NCI-H146 (cell line): ENCODE results near the gene CWC15.
"Not testable (repeated sequence)": the region's sequence is repeated elsewhere in the genome, so short reads cannot be mapped to it uniquely, and the experiment has no call there.

ENCODE experiments used
- DNase-seq: peaks from one replicate; lab custom pipeline; 2025; lab: John Stamatoyannopoulos, UW

CWC15 gene

GRCh38 chr11:94954753-94955152, 18.6 kb downstream of the CWC15 start:
- no peak for DNase-seq

GRCh38 chr11:94948070-94948617, 25.2 kb downstream of the CWC15 start:
- DNase-seq = no peak

GRCh38 chr11:94946812-94947211, 26.5 kb downstream of the CWC15 start:
- DNase-seq = no peak

DNA sequence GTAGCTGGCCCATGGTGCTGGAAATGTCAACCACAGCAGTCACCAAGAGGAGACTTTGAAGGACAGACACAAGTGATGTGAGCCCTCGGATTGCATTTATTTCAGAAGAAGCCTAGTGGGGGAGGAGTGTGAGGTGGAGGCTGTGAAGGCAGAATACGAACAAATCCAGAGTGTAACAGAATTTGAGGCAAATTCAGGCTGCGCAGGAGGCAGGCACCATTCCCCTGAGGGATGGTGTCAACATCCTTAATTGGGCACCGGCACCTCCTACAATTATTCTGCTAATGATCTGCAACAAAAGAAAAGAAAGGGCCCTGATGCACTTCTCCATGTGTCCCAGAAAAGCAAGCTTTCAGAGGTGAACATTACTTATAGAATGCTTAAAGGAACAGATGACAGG, 32.2 kb downstream of the CWC15 start:
- no peak for DNase-seq

DNA sequence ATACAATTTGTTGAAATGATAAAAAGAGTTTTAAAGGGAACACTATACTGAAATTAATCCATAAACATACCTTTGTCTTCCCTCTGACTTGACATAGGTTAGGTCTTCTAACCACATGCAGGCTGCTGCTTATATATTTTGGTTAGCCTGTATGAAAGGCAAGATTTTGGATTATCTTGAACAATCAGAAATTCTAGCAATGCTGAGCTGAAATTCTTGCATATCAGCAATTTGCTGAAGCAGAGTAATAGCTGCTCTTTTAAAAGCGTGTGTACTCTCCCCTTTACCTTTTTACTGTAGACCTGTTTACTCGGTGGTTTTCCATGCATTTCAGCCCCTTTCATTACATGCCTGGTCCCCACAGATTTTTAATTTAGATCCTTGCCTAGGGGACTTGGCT, 34.0 kb downstream of the CWC15 start:
- DNase-seq = no peak

- DNase-seq = no peak
These were observed 35.0 kb downstream of the CWC15 start for GRCh38 chr11:94938095-94939055.

- DNase-seq = no peak
These were observed 38.5 kb downstream of the CWC15 start for GRCh38 chr11:94934846-94935245.

- no peak for DNase-seq
These were observed 39.0 kb downstream of the CWC15 start for GRCh38 chr11:94934362-94934761.

DNA sequence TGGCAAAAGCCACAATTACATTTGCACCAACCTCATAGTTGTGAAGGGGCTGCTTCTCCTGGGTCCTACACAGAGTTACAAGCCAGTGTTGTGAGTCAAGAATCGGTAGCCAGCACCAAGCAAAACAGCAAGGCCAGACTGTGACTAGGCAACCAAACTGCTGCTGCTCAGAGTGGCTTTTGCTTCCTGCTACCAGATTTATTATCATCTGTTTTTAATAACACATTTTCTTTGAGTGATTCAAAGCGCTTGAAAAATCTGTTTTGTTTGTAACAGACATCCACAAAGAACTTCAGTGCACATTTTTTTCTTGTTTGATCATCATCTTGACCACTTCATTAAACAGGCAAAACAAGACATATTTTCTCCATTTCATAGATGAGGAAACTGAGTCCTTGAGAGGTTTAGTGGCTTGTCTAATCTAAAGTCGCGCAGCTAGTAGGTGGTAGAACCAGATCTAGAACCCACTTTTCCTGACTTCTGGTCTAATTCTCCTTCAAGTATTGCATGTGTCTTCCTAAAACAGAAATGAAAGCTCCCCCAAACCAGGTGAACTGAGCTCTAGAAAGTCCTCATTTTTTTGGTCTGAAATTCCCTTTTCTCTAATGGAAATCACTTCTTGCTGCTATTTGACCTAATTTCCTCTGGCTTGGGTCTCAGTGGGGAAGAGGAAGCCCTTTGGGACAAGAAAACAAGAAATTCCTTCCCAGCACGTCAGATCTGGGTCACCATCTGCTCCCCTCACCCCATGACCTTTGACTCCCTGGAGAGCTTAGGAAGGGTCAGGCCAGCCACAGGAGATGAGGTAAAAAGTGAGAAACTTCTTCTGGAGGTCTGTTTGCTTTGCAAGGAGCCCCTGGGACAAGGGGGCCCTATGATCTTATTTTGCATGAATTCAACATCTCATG, 39.9 kb downstream of the CWC15 start:
- DNase-seq = no peak

GRCh38 chr11:94932503-94932902, 40.9 kb downstream of the CWC15 start:
- no peak for DNase-seq

GRCh38 chr11:94932072-94932471, 41.3 kb downstream of the CWC15 start:
- DNase-seq = not testable (repeated sequence)

- no peak for DNase-seq
These were observed 45.0 kb downstream of the CWC15 start for GRCh38 chr11:94928117-94928990.

DNA sequence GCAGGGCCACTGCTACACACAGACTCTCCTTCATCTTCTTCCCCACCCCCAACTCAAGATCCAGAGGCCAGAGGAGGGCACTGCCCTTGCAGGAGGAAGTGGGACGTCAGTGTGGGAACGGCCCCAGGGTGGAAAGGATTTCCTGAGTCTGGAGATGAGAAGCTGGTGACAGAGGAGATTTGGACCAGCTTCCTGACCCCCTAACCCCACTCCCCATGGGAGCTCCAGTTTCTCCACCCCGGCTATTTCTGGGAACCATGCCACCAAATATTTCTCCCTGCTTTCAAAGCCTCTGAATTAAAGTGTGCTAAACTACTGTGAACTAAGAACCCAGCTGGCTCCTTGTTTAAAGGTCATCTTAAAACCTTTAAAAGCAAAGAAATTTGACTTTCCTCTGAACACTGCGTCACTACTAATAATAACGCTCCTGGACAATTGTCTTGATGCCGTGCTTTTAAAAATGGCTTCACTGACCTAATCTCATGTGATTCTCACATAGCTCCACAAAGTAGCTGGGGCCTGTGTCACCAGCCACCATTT, 46.6 kb downstream of the CWC15 start:
- no peak for DNase-seq

DNA sequence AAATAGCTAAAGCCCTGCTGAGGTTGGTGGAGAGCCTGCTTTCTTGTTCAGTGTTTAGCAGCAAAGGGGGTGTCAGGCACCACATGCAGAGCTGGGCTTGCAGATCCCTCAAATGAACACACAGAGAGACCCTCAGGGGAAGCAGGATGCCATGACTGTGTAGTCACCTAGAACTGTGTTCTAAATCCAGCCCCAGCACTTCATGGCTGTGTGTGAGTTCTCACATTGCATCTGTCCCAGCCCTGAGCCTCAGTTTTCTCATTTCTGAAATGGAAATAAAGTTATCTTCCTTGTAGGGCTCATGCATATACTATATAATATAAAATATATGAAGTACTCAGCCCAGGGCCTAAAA, 47.1 kb downstream of the CWC15 start:
- no peak for DNase-seq

DNA sequence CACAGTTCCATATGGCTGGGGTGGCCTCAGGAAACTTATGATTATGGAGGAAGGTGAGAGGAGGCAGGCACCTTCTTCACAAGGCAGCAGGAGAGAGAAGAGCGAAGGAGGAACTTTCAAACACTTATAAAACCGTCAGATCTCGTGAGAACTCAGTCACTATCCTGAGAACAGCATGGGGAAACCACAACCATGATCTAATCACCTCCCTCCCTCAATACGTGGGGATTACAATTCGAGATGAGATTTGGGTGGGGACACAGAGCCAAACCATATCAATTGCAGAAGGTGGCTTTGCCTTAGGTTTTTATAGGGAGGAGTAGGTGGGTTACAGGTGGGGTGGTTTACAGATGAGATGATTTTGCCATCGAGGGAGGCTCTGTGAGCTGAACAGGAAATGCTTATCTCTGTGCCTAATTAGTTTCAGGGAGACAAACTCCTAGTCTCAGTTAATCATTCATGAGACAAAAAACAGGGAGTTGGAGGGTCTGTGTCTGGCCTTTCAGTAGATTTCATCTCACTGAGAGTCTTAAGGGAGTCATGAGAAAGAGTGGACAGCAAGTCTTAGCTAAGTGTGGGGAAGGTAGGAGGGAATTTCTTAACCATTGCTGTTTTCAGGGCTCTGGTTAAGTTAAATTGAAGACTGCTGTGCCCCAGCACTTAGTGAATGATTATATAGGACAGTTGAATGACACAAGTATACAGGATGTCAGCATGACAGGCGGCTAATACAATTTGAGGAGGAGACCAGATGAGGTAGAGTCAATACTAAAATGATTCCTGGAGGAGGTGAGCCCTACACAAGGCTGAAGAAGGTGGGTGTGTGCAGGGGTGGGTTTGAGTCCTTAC, 47.7 kb downstream of the CWC15 start:
- DNase-seq = no peak

DNA sequence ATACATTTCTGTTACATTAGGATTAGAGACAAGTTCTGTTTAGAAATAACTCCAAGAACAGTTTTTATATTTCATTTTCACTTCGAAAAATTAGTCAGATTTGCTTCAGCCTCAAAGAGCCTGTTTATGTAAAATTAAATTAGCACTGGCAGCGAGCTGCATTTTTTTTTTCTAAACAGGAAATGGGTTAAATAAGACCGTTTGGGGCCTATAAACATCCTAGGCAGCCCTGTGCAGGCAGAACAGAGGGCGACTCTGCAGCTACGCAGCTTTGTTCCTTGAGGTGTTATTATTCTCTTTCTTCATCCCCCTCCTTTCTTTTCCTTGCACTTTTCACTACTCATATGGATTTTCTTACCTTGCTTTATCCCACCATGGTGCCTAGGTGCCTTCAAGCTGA, 48.7 kb downstream of the CWC15 start:
- DNase-seq = no peak

DNA sequence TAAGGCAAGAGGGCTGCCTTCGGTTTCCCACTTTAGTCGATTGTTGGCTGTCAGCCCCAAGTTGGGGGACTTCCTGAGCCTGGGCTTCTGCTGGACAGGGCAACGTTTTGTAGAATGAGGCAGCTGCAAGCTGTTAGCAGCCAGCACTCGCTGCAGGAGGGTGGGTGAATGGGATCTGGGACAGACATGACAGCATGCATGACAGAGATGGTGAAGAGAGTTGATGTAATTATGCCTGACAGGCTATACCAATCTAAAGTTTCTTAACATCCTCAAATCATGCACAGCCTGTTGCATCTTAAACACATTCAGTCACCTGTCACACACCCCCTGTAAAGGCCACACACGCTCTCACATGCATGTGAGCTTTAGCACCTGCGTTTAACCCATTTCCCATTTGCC, 49.2 kb downstream of the CWC15 start:
- no peak for DNase-seq

GRCh38 chr11:94923004-94923334, 50.4 kb downstream of the CWC15 start:
- no peak for DNase-seq

- DNase-seq = no peak
These were observed 50.9 kb downstream of the CWC15 start for GRCh38 chr11:94922321-94923003.

GRCh38 chr11:94920311-94920710, 53.0 kb downstream of the CWC15 start:
- no peak for DNase-seq
